B cell (primary cell): ENCODE measurements around the gene M6PR. TPM values are rescaled to one million over a fixed set of nuclear protein-coding genes. Genes with fewer than 3 reads are reported as not detected.

ENCODE experiments used
- ATAC-seq: fragments of 200-7000 bp; cut with Tn5 transposase; one replicate; pipeline ENCODE4 v1.10.0; 2021; ENCODE audit warnings: low read depth, mild to moderate bottlenecking, moderate number of reproducible peaks, moderate library complexity
- CTCF ChIA-PET: fragments of 350-600 bp; sonication (Branson Sonifier 250); formaldehyde crosslinking; loops from one replicate; lab custom pipeline; 2021; ENCODE audit warnings: antibody characterized with exemption, inconsistent platforms; lab: Charles Lee
- POLR2A ChIA-PET: fragments of 350-600 bp; sonication (Branson Sonifier 250); formaldehyde crosslinking; loops from one replicate; lab custom pipeline; 2021; ENCODE audit warnings: antibody characterized with exemption; lab: Charles Lee
- DNase-seq: peaks from one replicate; pipeline ENCODE4 v3.0.0; 2013
- H2AFZ ChIP-seq: 2 replicates; pipeline ENCODE4 v1.6.1; 2012; ENCODE audit warnings: mild to moderate bottlenecking, low read depth, low read length; ENCODE audit not compliant: insufficient read depth, poor library complexity, severe bottlenecking
- H3K27ac ChIP-seq, 2 donors: 1 replicate in 1 of 2; 2 replicates in 1 of 2; pipeline ENCODE4 v1.5.1; 2012 to 2013; ENCODE audit warnings: low read length in 2 of 2, mild to moderate bottlenecking in 2 of 2, moderate library complexity in 1 of 2
- H3K27me3 ChIP-seq, 4 experiments: fragments of 200-600 bp in 1 of 4; sonication (generic) in 1 of 4; replicated peaks in 1 of 4; 1 replicate in 2 of 4; 2 replicates in 2 of 4; pipeline versions ENCODE4 v1.6.1 to v1.7.0; 2013 to 2016; ENCODE audit warnings: low read length in 3 of 4, mild to moderate bottlenecking in 2 of 4, mixed read lengths in 1 of 4, moderate library complexity in 1 of 4; ENCODE audit not compliant: insufficient read depth in 4 of 4, control insufficient read depth in 3 of 4; ENCODE audit errors: control extremely low read depth in 1 of 4
- H3K36me3 ChIP-seq, 2 experiments: replicated peaks in 1 of 2; 1 replicate in 1 of 2; 2 replicates in 1 of 2; pipeline versions ENCODE4 v1.6.1 to v1.7.1; 2013; ENCODE audit warnings: low read length in 1 of 2; ENCODE audit not compliant: insufficient read depth in 2 of 2, control insufficient read depth in 1 of 2; ENCODE audit errors: control extremely low read depth in 1 of 2, extremely low read depth in 1 of 2
- H3K4me1 ChIP-seq, 2 donors: fragments of 200-600 bp in 1 of 2; sonication (generic) in 1 of 2; 1 replicate in 1 of 2; 2 replicates in 1 of 2; pipeline versions ENCODE4 v1.5.1 to v1.6.1; 2013 to 2017; ENCODE audit warnings: low read length in 2 of 2; ENCODE audit not compliant: control insufficient read depth in 2 of 2, insufficient read depth in 2 of 2
- H3K4me2 ChIP-seq: replicated peaks from 2 replicates; pipeline ENCODE3; 2012; ENCODE audit warnings: mild to moderate bottlenecking, low read depth, low read length; ENCODE audit not compliant: poor library complexity, severe bottlenecking
- H3K4me3 ChIP-seq, 5 experiments: fragments of 200-600 bp in 1 of 5; sonication (generic) in 1 of 5; 1 replicate in 3 of 5; 2 replicates in 2 of 5; pipeline versions ENCODE4 v1.5.1 to v1.7.0; 2011 to 2016; ENCODE audit warnings: low read length in 4 of 5, mild to moderate bottlenecking in 4 of 5, low read depth in 2 of 5, control low read depth in 1 of 5, moderate library complexity in 1 of 5; ENCODE audit not compliant: insufficient read depth in 1 of 5; ENCODE audit errors: control extremely low read depth in 1 of 5, extremely low read depth in 1 of 5
- H3K79me2 ChIP-seq: fragments of 200-600 bp; sonication (generic); one replicate; pipeline ENCODE4 v1.6.0; 2016; ENCODE audit warnings: low read length; ENCODE audit not compliant: control insufficient read depth, insufficient read depth
- H3K9ac ChIP-seq: fragments of 200-600 bp; sonication (generic); 2 replicates; pipeline ENCODE4 v1.6.1; 2017; ENCODE audit warnings: mild to moderate bottlenecking, low read length, moderate library complexity
- H3K9me3 ChIP-seq, 3 donors: one replicate each; pipeline versions ENCODE4 v1.6.1 to v1.7.1; 2013; ENCODE audit warnings: low read length in 2 of 3; ENCODE audit not compliant: control insufficient read depth in 2 of 3, insufficient read depth in 1 of 3; ENCODE audit errors: control extremely low read depth in 1 of 3
- H4K20me1 ChIP-seq: 2 replicates; pipeline ENCODE4 v1.6.0; 2012; ENCODE audit warnings: mild to moderate bottlenecking, low read length; ENCODE audit not compliant: insufficient read depth, control insufficient read depth, poor library complexity, severe bottlenecking
- H3K27ac Mint-ChIP-seq: one replicate; pipeline ENCODE4 v1.8.0; 2021; ENCODE audit warnings: mixed read lengths
- H3K27me3 Mint-ChIP-seq: one replicate; pipeline ENCODE4 v1.8.0; 2021; ENCODE audit warnings: mixed read lengths
- H3K4me1 Mint-ChIP-seq: one replicate; pipeline ENCODE4 v1.8.0; 2021; ENCODE audit warnings: mixed read lengths
- H3K4me3 Mint-ChIP-seq: one replicate; pipeline ENCODE4 v1.8.0; 2021; ENCODE audit warnings: mixed read lengths
- H3K9me3 Mint-ChIP-seq: one replicate; pipeline ENCODE4 v1.8.0; 2022; ENCODE audit warnings: mixed read lengths; ENCODE audit not compliant: insufficient read depth
- CTCF ChIP-seq: fragments of 200-600 bp; IDR thresholded peaks from one replicate; pipeline ENCODE4 v1.8.0; 2022; ENCODE audit warnings: antibody characterized with exemption, mild to moderate bottlenecking
- EZH2 ChIP-seq: IDR thresholded peaks from 2 replicates; pipeline ENCODE4 v1.6.1; 2012; ENCODE audit warnings: borderline replicate concordance, low read depth, mild to moderate bottlenecking, moderate library complexity, low read length; ENCODE audit not compliant: insufficient read depth, poor library complexity, severe bottlenecking
- WGBS: methylation state at CpG from one replicate; pipeline ENCODE4 v1.1.5; 2013; ENCODE audit warnings: missing lambda C conversion rate; ENCODE audit not compliant: insufficient coverage; 5-methylcytosine and 5-hydroxymethylcytosine counted together
- intact Hi-C: fragments of 100-400 bp; cut with micrococcal nuclease; formaldehyde crosslinking; loops from one replicate; pipeline ENCODE4 v1.10.0; 2022
- polyA plus RNA-seq: library from polyadenylated mRNA; depleted of rRNA; stranded (reverse); fragments of >200 nt; gene quantifications from 2 replicates; pipeline ENCODE4 v1.2.3, GENCODE V29; 2012
- total RNA-seq, 2 donors: library from RNA; stranded (reverse); fragments of 120-200 nt in 1 of 2; gene quantifications; 1 replicate in 1 of 2; 2 replicates in 1 of 2; pipeline versions ENCODE4 v1.2.3 to v1.2.4, GENCODE V29; 2013 to 2022

The M6PR gene
- total and polyA plus RNA-seq, 2 donors (not counting 1 experiment from before 2014, with no cell fraction given) = 58.8 to 204 TPM

- POLR2A ChIA-PET = interaction anchor here (0.6 to 1.2 kb wide), 2 partner anchors 11 to 34 kb away, joined by 4 to 7 read pairs; partner anchors contain the start of gene PHC1
- Histone ChIP-seq H3K9me3 (no peaks in the 10 kb centered on the region), H3K4me1 (peaks cover 31 to 35% of the 10 kb centered on the region in 2 donors), H2AFZ (peak overlapping the region; percentile 78), H3K27me3 (no peaks in the 10 kb centered on the region), H4K20me1 (peaks cover 9% of the 10 kb centered on the region), H3K79me2 (peaks cover 57% of the 10 kb centered on the region), H3K27ac (peak overlapping the region; percentile 97 to 98), H3K4me2 (peak overlapping the region; percentile 92), H3K9ac (peak overlapping the region; percentile 98), H3K36me3 (peaks cover 3 to 23% of the 10 kb centered on the region in 2 experiments), H3K4me3 (peak overlapping the region; percentile 67 to 99 (median 91))
- H3K27me3 Mint-ChIP-seq = no peaks in the 10 kb centered on the region
- 2% methylated on average over 15 of the region's 15 CpGs for WGBS
- DNase-seq = peak; percentile 56
- TF ChIP-seq CTCF (no peak), EZH2 (no peak)
- H3K4me1 Mint-ChIP-seq = peaks cover 44% of the 10 kb centered on the region
- no peak for ATAC-seq
- H3K9me3 Mint-ChIP-seq = no peaks in the 10 kb centered on the region
- H3K4me3 Mint-ChIP-seq = peak overlapping the region; percentile 95
- H3K27ac Mint-ChIP-seq = peak overlapping the region; percentile 98
- CTCF ChIA-PET = interaction anchor here (0.6 to 3.6 kb wide), 8 partner anchors 12 to 276 kb away, joined by 3 to 14 read pairs (median 3); partner anchors contain the start of gene PHC1
- intact Hi-C loops = loop anchor here (1.0 kb wide), 2 partner anchors 35 to 251 kb away; partner anchors contain the start of gene PHC1
Observed at GRCh38 chr12:8948701-8949341, 624 bp downstream of the M6PR start.

GRCh38 chr12:8947737-8948136, 1.7 kb downstream of the M6PR start:
- ChIA-PET POLR2A (interaction anchor here (0.7 kb wide), 1 partner anchor 116 kb away, joined by 3 read pairs; no protein-coding TSS in a partner anchor), CTCF (interaction anchor here (0.6 to 3.6 kb wide), 5 partner anchors 30 to 913 kb away, joined by 3 to 14 read pairs (median 4); no protein-coding TSS in a partner anchor)

More at GRCh38 chr12:8947737-8948136, 1.7 kb downstream of the M6PR start:
- ATAC-seq (no peak), DNase-seq (peak; percentile 47)
- Histone ChIP-seq H4K20me1 (peaks cover 9% of the 10 kb centered on the region), H3K4me2 (peak overlapping the region; percentile 92), H3K79me2 (peaks cover 55% of the 10 kb centered on the region), H3K4me3 (peak overlapping the region in 2 of 5 experiments; percentile 18 to 99), H3K27me3 (no peaks in the 10 kb centered on the region), H3K4me1 (peaks cover 31 to 35% of the 10 kb centered on the region in 2 donors), H3K9me3 (no peaks in the 10 kb centered on the region), H2AFZ (no peak overlapping the region), H3K36me3 (peaks cover 3 to 33% of the 10 kb centered on the region in 2 experiments), H3K27ac (peak overlapping the region in 1 of 2 donors; percentile 98), H3K9ac (no peak overlapping the region)
- peak overlapping the region; percentile 76 for H3K4me3 Mint-ChIP-seq
- peak overlapping the region; percentile 72 for H3K27ac Mint-ChIP-seq
- H3K9me3 Mint-ChIP-seq = no peaks in the 10 kb centered on the region
- TF ChIP-seq EZH2 = no peak
- no peaks in the 10 kb centered on the region for H3K27me3 Mint-ChIP-seq
- intact Hi-C loops = no loop called here
- peaks cover 44% of the 10 kb centered on the region for H3K4me1 Mint-ChIP-seq
